OCI-LY1 (cell line): ENCODE measurements around the gene PHACTR4.

Experiments used
- H2AFZ ChIP-seq: fragments of 200-600 bp; sonication (generic), shearing (Covaris generic); 2 replicates; pipeline ENCODE4 v1.6.0; 2014; ENCODE audit warnings: antibody characterized with exemption, mild to moderate bottlenecking, low read length
- H3F3A ChIP-seq: fragments of 200-600 bp; sonication (generic), shearing (Covaris generic); 2 replicates; pipeline ENCODE4 v1.6.0; 2014; ENCODE audit warnings: mild to moderate bottlenecking, antibody characterized with exemption, low read length, moderate library complexity; ENCODE audit not compliant: insufficient read depth
- H3K27ac ChIP-seq: fragments of 200-600 bp; sonication (generic); 2 replicates; pipeline ENCODE4 v1.5.1; 2014; ENCODE audit warnings: low read length, mixed run types, mild to moderate bottlenecking, low read depth; ENCODE audit not compliant: poor library complexity, severe bottlenecking
- H3K27me3 ChIP-seq: fragments of 200-600 bp; sonication (generic); 2 replicates; pipeline ENCODE4 v1.6.0; 2014; ENCODE audit warnings: antibody characterized with exemption, mild to moderate bottlenecking, low read length, moderate library complexity; ENCODE audit not compliant: insufficient read depth
- H3K36me3 ChIP-seq: fragments of 200-600 bp; sonication (generic); 2 replicates; pipeline ENCODE4 v1.6.1; 2014; ENCODE audit warnings: mild to moderate bottlenecking, antibody characterized with exemption, low read length, moderate library complexity, mixed read lengths; ENCODE audit not compliant: insufficient read depth
- H3K4me1 ChIP-seq: fragments of 200-600 bp; sonication (generic); 2 replicates; pipeline ENCODE4 v1.5.1; 2014; ENCODE audit warnings: mild to moderate bottlenecking, low read length, moderate library complexity; ENCODE audit not compliant: insufficient read depth, severe bottlenecking
- H3K4me2 ChIP-seq: fragments of 200-600 bp; sonication (generic), shearing (Covaris generic); 2 replicates; pipeline ENCODE4 v1.6.1; 2014; ENCODE audit warnings: low read length
- H3K4me3 ChIP-seq: fragments of 200-600 bp; sonication (generic); 2 replicates; pipeline ENCODE4 v1.5.1; 2014; ENCODE audit warnings: low read length, low read depth, mild to moderate bottlenecking, mixed read lengths; ENCODE audit not compliant: poor library complexity, severe bottlenecking
- H3K79me2 ChIP-seq: fragments of 200-600 bp; shearing (Covaris generic); 2 replicates; pipeline ENCODE4 v1.6.1; 2016; ENCODE audit warnings: mixed run types, low read length, mixed read lengths; ENCODE audit not compliant: insufficient read depth
- H3K9ac ChIP-seq: fragments of 200-600 bp; sonication (generic), shearing (Covaris generic); 2 replicates; pipeline ENCODE4 v1.6.1; 2014; ENCODE audit warnings: mild to moderate bottlenecking, low read length, mixed read lengths
- H3K9me2 ChIP-seq: fragments of 200-600 bp; sonication (generic), shearing (Covaris generic); 2 replicates; pipeline ENCODE4 v1.6.1; 2014; ENCODE audit warnings: low read depth, mild to moderate bottlenecking, low read length, mixed read lengths
- H3K9me3 ChIP-seq: fragments of 200-600 bp; shearing (Covaris generic); 2 replicates; pipeline ENCODE4 v1.6.1; 2014; ENCODE audit warnings: low read length, mixed read lengths
- H4K20me1 ChIP-seq: fragments of 200-600 bp; sonication (generic), shearing (Covaris generic); 2 replicates; pipeline ENCODE4 v1.6.0; 2016; ENCODE audit warnings: mild to moderate bottlenecking, low read length; ENCODE audit not compliant: insufficient read depth
- EZH2 ChIP-seq: fragments of 200-600 bp; sonication (generic), shearing (Covaris generic); IDR thresholded peaks from 2 replicates; pipeline ENCODE4 v1.8.0; 2017; ENCODE audit warnings: borderline replicate concordance, mixed run types, mild to moderate bottlenecking, antibody characterized with exemption, low read length, moderate library complexity, mixed read lengths
- TF ChIP-seq, protein P1 (sequence below): fragments of 200-600 bp; sonication (generic), shearing (Covaris generic); IDR thresholded peaks from 2 replicates; pipeline ENCODE4 v1.5.1; 2017; ENCODE audit warnings: mild to moderate bottlenecking, antibody characterized with exemption, low read length, moderate library complexity, mixed read lengths

Gene PHACTR4

GRCh38 chr1:28409090-28409489 is 39.5 kb downstream of the PHACTR4 start:
- Histone ChIP-seq H3K79me2 (peaks cover 4% of the 10 kb centered on the region; the same call in 1 of the 2 replicates), H3K4me2 (no peak overlapping the region), H3K9ac (no peak overlapping the region), H3K36me3 (no peaks in the 10 kb centered on the region), H4K20me1 (no peaks in the 10 kb centered on the region), H3K4me3 (no peak overlapping the region), H3K27me3 (no peaks in the 10 kb centered on the region), H3K4me1 (peaks cover 7% of the 10 kb centered on the region), H3F3A (no peaks in the 10 kb centered on the region), H3K27ac (no peak overlapping the region), H2AFZ (no peak overlapping the region), H3K9me2 (no peaks in the 10 kb centered on the region), H3K9me3 (no peaks in the 10 kb centered on the region)
- TF ChIP-seq, protein P1, sequence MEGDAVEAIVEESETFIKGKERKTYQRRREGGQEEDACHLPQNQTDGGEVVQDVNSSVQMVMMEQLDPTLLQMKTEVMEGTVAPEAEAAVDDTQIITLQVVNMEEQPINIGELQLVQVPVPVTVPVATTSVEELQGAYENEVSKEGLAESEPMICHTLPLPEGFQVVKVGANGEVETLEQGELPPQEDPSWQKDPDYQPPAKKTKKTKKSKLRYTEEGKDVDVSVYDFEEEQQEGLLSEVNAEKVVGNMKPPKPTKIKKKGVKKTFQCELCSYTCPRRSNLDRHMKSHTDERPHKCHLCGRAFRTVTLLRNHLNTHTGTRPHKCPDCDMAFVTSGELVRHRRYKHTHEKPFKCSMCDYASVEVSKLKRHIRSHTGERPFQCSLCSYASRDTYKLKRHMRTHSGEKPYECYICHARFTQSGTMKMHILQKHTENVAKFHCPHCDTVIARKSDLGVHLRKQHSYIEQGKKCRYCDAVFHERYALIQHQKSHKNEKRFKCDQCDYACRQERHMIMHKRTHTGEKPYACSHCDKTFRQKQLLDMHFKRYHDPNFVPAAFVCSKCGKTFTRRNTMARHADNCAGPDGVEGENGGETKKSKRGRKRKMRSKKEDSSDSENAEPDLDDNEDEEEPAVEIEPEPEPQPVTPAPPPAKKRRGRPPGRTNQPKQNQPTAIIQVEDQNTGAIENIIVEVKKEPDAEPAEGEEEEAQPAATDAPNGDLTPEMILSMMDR, result no peak
- TF ChIP-seq EZH2, result no peak

- H3K4me1 ChIP-seq, result peaks cover 3% of the 10 kb centered on the region
- no peaks in the 10 kb centered on the region for H3K27me3 ChIP-seq
- H3K4me2 ChIP-seq, result no peak overlapping the region
- no peak overlapping the region for H2AFZ ChIP-seq
- no peaks in the 10 kb centered on the region for H4K20me1 ChIP-seq
- H3K9me3 ChIP-seq, result no peaks in the 10 kb centered on the region
- no peaks in the 10 kb centered on the region for H3K9me2 ChIP-seq
- H3K36me3 ChIP-seq, result no peaks in the 10 kb centered on the region
- no peaks in the 10 kb centered on the region for H3F3A ChIP-seq
- no peak overlapping the region for H3K27ac ChIP-seq
- no peaks in the 10 kb centered on the region for H3K79me2 ChIP-seq
- TF ChIP-seq EZH2, result no peak
- TF ChIP-seq, protein P1, result no peak
- no peak overlapping the region for H3K4me3 ChIP-seq
- no peak overlapping the region for H3K9ac ChIP-seq
Observed at GRCh38 chr1:28411656-28412055, 42.1 kb downstream of the PHACTR4 start.

DNA sequence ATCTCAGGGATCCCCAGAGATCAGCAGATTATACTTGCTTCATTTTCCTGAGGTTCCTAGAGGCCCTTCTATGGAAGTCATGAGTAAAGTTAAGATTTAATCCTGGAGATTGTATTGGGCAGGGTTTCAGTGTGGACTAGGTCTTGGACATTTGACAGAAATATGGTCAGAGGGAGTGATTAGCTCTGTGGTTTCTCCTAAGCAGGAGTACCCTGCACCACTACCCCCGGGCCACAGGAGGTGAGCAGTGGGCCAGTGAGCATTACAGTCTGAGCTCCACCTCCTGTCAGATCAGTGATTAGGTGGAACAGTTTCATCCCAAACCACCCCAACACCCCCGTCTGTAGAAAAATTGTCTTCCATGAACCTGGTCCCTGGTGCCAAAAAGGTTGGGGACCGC is 43.2 kb downstream of the PHACTR4 start:
- TF ChIP-seq, protein P1, result no peak
- TF ChIP-seq EZH2, result no peak
- Histone ChIP-seq H3K36me3 (no peaks in the 10 kb centered on the region), H3K9me3 (no peaks in the 10 kb centered on the region), H3K27me3 (no peaks in the 10 kb centered on the region), H3K4me2 (no peak overlapping the region), H3K4me1 (peaks cover 13% of the 10 kb centered on the region), H3F3A (no peaks in the 10 kb centered on the region), H4K20me1 (no peaks in the 10 kb centered on the region), H3K4me3 (no peak overlapping the region), H3K9me2 (no peaks in the 10 kb centered on the region), H3K27ac (no peak overlapping the region), H3K9ac (no peak overlapping the region), H3K79me2 (no peaks in the 10 kb centered on the region), H2AFZ (no peak overlapping the region)
